Measurements from ENCODE around the gene ZBTB37. TPM values are rescaled to one million over a fixed set of nuclear protein-coding genes. Genes with fewer than 3 reads are reported as not detected.
A peak's percentile ranks its signal among the peaks of the same experiment; 100 is the strongest.

Gene ZBTB37
- total and polyA plus RNA-seq, 12 donors: 0.91 to 20.4 (median 9.5) TPM

GRCh38 chr1:173903827-173904531 is 35.8 kb downstream of the ZBTB37 start:
- Histone ChIP-seq H3K27me3 (no peaks in the 10 kb centered on the region), H3K4me1 (replicated peaks in 1 of 2) (peaks cover 0 to 5% of the 10 kb centered on the region in 2 donors), H3K36me3 (replicated peaks in 1 of 2) (no peaks in the 10 kb centered on the region), H3K9me3 (replicated peaks in 1 of 3) (no peaks in the 10 kb centered on the region), H3K27ac (no peak overlapping the region), H3K4me3 (no peak overlapping the region)
- TF ChIP-seq POLR2A (IDR thresholded peaks at IDR 0.05) (no peak), CTCF (IDR thresholded peaks at IDR 0.05) (no peak)
- intact Hi-C loops (cut with DNase I): no loop called here
- no peak for DNase-seq
- WGBS, 4 donors: 79 to 88% (median 82%) methylated on average over 6 of the region's 6 CpGs

DNA sequence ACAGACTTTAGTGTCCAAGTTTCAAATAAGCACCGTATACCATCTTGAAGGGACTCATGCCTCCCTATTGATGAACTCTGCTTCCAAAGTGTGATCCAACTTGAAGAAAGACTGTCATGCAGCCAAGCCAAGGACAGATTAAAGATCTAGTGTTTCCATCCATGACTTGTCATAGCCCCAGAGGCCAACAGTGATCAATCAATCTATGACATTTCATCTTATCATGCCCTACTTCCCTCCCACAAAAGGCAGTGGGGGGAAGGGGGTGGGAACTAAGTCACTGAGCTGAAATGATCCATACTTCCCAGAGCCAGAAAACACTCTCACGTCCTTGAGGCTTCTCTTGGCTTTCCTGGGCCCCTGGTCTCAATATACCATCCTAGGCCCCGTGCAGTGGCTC is 44.9 kb downstream of the ZBTB37 start:
- no peaks in the 10 kb centered on the region for H3K4me1 ChIP-seq (replicated peaks in 1 of 2)
- 66 to 90% (median 73%) methylated on average over 3 of the region's 3 CpGs for WGBS, 4 donors
- peak in 1 of 7 donors; percentile 5 for DNase-seq
- no peaks in the 10 kb centered on the region for H3K36me3 ChIP-seq (replicated peaks in 1 of 2)
- H3K9me3 ChIP-seq (replicated peaks in 1 of 3): no peaks in the 10 kb centered on the region
- H3K27ac ChIP-seq: no peak overlapping the region
- TF ChIP-seq POLR2A (IDR thresholded peaks at IDR 0.05): no peak
- no peak for TF ChIP-seq CTCF (IDR thresholded peaks at IDR 0.05)
- intact Hi-C loops (cut with DNase I): no loop called here
- no peak overlapping the region for H3K4me3 ChIP-seq
- no peaks in the 10 kb centered on the region for H3K27me3 ChIP-seq

GRCh38 chr1:173914366-173914871 is 46.2 kb downstream of the ZBTB37 start:
- peak in 3 of 7 donors; percentile 10 to 43 (median 34) for DNase-seq
- intact Hi-C loops (cut with DNase I): no loop called here

DNA sequence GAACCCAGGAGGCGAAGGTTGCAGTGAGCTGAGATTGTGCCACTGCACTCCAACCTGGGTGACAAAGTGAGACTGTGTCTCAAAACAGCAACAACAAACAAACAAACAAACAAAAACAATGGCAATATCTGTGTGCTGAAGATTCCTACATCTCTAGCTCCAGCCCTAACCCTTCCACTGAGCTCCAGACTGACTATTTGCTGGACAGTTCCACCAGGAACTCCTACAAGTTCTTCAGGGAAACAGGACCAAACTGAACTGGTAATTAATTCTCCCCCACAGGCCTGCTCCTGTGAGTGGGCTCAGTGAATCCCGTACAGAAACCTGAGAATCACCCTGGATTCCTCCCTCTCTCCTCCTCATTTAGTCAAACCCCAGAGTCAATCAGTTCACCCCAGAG is 47.4 kb downstream of the ZBTB37 start:
- DNase-seq: no peak
- Histone ChIP-seq H3K36me3 (replicated peaks in 1 of 2) (no peaks in the 10 kb centered on the region), H3K4me1 (replicated peaks in 1 of 2) (no peaks in the 10 kb centered on the region), H3K27ac (no peak overlapping the region), H3K9me3 (replicated peaks in 1 of 3) (no peaks in the 10 kb centered on the region), H3K4me3 (no peak overlapping the region), H3K27me3 (no peaks in the 10 kb centered on the region)
- intact Hi-C loops (cut with DNase I): no loop called here
- WGBS, 4 donors: 70 to 89% (median 82%) methylated on average over 2 of the region's 2 CpGs
- TF ChIP-seq POLR2A (IDR thresholded peaks at IDR 0.05) (no peak), CTCF (IDR thresholded peaks at IDR 0.05) (no peak)

More at GRCh38 chr1:173914366-173914871, 46.2 kb downstream of the ZBTB37 start:
- Histone ChIP-seq H3K27me3 (no peaks in the 10 kb centered on the region), H3K4me1 (replicated peaks in 1 of 2) (no peaks in the 10 kb centered on the region), H3K4me3 (no peak overlapping the region), H3K27ac (no peak overlapping the region), H3K36me3 (replicated peaks in 1 of 2) (no peaks in the 10 kb centered on the region), H3K9me3 (replicated peaks in 1 of 3) (no peaks in the 10 kb centered on the region)
- TF ChIP-seq CTCF (IDR thresholded peaks at IDR 0.05) (peak in 5 of 6 experiments; percentile 30 to 42 (median 33)), POLR2A (IDR thresholded peaks at IDR 0.05) (no peak)
- WGBS, 4 donors: 83 to 87% (median 86%) methylated on average over 11 to 13 of the region's 13 CpGs

Measured in adrenal gland (tissue), 12 donors.